Activated naive CD8-positive, alpha-beta T cell treated with anti-CD3 and anti-CD28 coated beads, Interleukin-2, amount 50 U/mL, for 24 hours (primary cell): ENCODE measurements around the gene KIFAP3.

Experiments
- ATAC-seq: fragments of 150-1000 bp; cut with Tn5 transposase; one replicate; pipeline ENCODE4 v1.10.0; 2021
- DNase-seq: peaks from one replicate; pipeline ENCODE4 v3.0.0; 2021
- H3K27ac Mint-ChIP-seq: one replicate; pipeline ENCODE4 v1.8.0; 2021; ENCODE audit warnings: mild to moderate bottlenecking, mixed read lengths
- H3K27me3 Mint-ChIP-seq: one replicate; pipeline ENCODE4 v1.8.0; 2021; ENCODE audit warnings: mixed read lengths
- H3K36me3 Mint-ChIP-seq: one replicate; pipeline ENCODE4 v1.8.0; 2021; ENCODE audit warnings: low read depth, mixed read lengths
- H3K4me1 Mint-ChIP-seq: one replicate; pipeline ENCODE4 v1.8.0; 2021; ENCODE audit warnings: mixed read lengths
- H3K4me3 Mint-ChIP-seq: one replicate; pipeline ENCODE4 v1.8.0; 2021; ENCODE audit warnings: mild to moderate bottlenecking, moderate library complexity, mixed read lengths
- H3K9me3 Mint-ChIP-seq: one replicate; pipeline ENCODE4 v1.8.0; 2021; ENCODE audit warnings: mixed read lengths

The KIFAP3 gene

GRCh38 chr1:169985757-169986156, 88.7 kb downstream of the KIFAP3 start:
- H3K9me3 Mint-ChIP-seq: no peaks in the 10 kb centered on the region
- no peaks in the 10 kb centered on the region for H3K27me3 Mint-ChIP-seq
- no peaks in the 10 kb centered on the region for H3K4me1 Mint-ChIP-seq

GRCh38 chr1:169974067-169974466, 100.4 kb downstream of the KIFAP3 start:
- Mint-ChIP-seq H3K4me3 (no peak overlapping the region), H3K9me3 (no peaks in the 10 kb centered on the region), H3K27ac (no peak overlapping the region), H3K4me1 (no peaks in the 10 kb centered on the region), H3K27me3 (no peaks in the 10 kb centered on the region), H3K36me3 (peaks cover 2% of the 10 kb centered on the region)
- ATAC-seq (no peak), DNase-seq (no peak)

More at GRCh38 chr1:169985757-169986156, 88.7 kb downstream of the KIFAP3 start:
- H3K36me3 Mint-ChIP-seq: peaks cover 16% of the 10 kb centered on the region
- no peak overlapping the region for H3K4me3 Mint-ChIP-seq
- no peak for DNase-seq
- H3K27ac Mint-ChIP-seq: no peak overlapping the region
- no peak for ATAC-seq

DNA sequence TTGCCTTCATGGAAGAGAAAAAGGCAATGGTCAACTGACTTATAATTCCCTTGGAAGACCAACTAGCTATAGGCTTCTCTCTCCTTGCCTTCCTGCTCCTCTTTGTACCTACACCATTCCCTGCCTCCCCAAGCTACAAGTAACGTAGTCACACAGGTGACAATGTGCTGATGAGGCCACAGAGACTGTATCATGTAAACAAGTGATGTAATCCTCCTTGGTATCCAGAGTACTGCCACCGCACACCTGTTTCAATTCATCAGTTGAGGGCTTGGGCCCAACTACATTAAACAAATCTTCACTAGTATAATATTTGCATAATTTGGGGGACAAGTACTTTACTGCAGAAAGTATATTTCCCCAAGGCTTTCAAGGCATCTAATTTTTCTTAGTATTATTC, 104.4 kb downstream of the KIFAP3 start:
- ATAC-seq: no peak
- Mint-ChIP-seq H3K9me3 (no peaks in the 10 kb centered on the region), H3K4me3 (no peak overlapping the region), H3K4me1 (no peaks in the 10 kb centered on the region), H3K27me3 (no peaks in the 10 kb centered on the region), H3K27ac (no peak overlapping the region), H3K36me3 (no peaks in the 10 kb centered on the region)
- DNase-seq: no peak

DNA sequence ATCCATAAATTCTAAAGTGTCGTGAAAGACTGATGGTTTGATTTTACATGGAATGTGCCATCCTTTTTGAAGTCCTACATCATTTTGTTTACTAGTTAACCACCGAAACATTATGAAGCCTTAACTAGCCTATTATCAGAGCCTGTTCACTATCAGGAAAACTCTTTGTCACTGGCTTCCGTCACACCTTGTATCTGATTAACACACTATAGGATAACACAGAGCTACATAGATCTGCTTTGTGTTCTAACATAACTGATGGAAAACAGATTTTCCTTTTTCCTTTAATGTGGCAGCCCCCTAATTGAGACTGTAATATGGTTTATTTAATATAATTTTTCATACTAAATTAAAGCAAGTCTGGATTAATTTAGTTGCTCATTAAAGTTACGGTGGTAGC, 106.3 kb downstream of the KIFAP3 start:
- Mint-ChIP-seq H3K4me1 (no peaks in the 10 kb centered on the region), H3K27ac (no peak overlapping the region), H3K4me3 (no peak overlapping the region), H3K36me3 (no peaks in the 10 kb centered on the region), H3K9me3 (no peaks in the 10 kb centered on the region), H3K27me3 (no peaks in the 10 kb centered on the region)
- DNase-seq: no peak
- no peak for ATAC-seq

- Mint-ChIP-seq H3K27me3 (no peaks in the 10 kb centered on the region), H3K4me3 (no peak overlapping the region), H3K36me3 (no peaks in the 10 kb centered on the region), H3K27ac (no peak overlapping the region), H3K9me3 (no peaks in the 10 kb centered on the region), H3K4me1 (no peaks in the 10 kb centered on the region)
- no peak for DNase-seq
- ATAC-seq: no peak
These were observed 110.3 kb downstream of the KIFAP3 start for GRCh38 chr1:169964206-169964605.

GRCh38 chr1:169959686-169960085, 114.8 kb downstream of the KIFAP3 start:
- H3K27me3 Mint-ChIP-seq: no peaks in the 10 kb centered on the region
- DNase-seq (no peak), ATAC-seq (no peak)
- H3K4me1 Mint-ChIP-seq: no peaks in the 10 kb centered on the region
- no peaks in the 10 kb centered on the region for H3K9me3 Mint-ChIP-seq
- no peak overlapping the region for H3K27ac Mint-ChIP-seq
- H3K36me3 Mint-ChIP-seq: no peaks in the 10 kb centered on the region
- no peak overlapping the region for H3K4me3 Mint-ChIP-seq

DNA sequence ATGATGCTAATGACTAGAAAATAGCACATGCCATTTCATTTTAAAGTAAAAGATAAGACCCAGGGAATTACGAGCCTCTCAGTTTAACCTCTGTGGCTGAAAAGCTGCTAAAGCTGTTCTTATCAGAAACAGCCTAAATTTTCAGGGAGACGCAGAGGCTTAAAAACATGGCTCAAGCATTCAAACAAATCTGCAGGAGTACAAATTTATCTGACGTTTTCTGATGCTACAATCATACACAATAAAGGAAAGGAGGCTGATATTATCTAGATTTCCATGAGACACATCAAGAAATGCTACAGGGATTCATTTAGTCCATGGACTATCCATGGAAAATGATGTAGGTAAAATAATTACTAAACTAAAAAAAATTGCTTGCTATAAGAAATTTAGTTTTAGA, 115.5 kb downstream of the KIFAP3 start:
- Mint-ChIP-seq H3K4me1 (no peaks in the 10 kb centered on the region), H3K27me3 (no peaks in the 10 kb centered on the region), H3K4me3 (no peak overlapping the region), H3K27ac (no peak overlapping the region), H3K36me3 (no peaks in the 10 kb centered on the region), H3K9me3 (no peaks in the 10 kb centered on the region)
- ATAC-seq (no peak), DNase-seq (no peak)

DNA sequence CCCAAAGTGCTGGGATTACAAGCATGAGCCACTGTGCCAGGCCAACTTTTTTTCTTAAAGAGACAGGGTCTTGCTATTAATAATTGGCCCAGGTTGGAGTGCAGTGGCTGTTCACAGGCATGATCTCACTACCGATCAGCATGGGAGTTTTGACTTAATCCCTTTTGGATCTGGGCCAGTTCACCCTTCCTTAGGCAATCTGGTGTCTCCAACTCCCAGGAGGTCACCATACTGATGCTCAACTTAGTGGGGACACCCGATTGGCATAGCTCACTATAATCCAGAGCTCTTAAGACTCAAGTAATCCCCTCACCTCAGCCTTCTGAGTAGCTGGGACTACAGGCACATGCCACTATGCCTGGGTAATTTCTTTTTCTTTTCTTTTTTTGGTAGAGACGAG, 116.6 kb downstream of the KIFAP3 start:
- H3K9me3 Mint-ChIP-seq: no peaks in the 10 kb centered on the region
- no peak overlapping the region for H3K27ac Mint-ChIP-seq
- ATAC-seq (no peak), DNase-seq (no peak)
- peaks cover 2% of the 10 kb centered on the region for H3K36me3 Mint-ChIP-seq
- H3K4me3 Mint-ChIP-seq: no peak overlapping the region
- H3K27me3 Mint-ChIP-seq: no peaks in the 10 kb centered on the region
- H3K4me1 Mint-ChIP-seq: no peaks in the 10 kb centered on the region

GRCh38 chr1:169951108-169951507, 123.4 kb downstream of the KIFAP3 start:
- Mint-ChIP-seq H3K4me1 (no peaks in the 10 kb centered on the region), H3K27ac (no peak overlapping the region), H3K36me3 (peaks cover 2% of the 10 kb centered on the region), H3K4me3 (no peak overlapping the region), H3K27me3 (no peaks in the 10 kb centered on the region), H3K9me3 (no peaks in the 10 kb centered on the region)
- ATAC-seq (no peak), DNase-seq (no peak)

GRCh38 chr1:169949139-169949538, 125.4 kb downstream of the KIFAP3 start:
- Mint-ChIP-seq H3K9me3 (no peaks in the 10 kb centered on the region), H3K27ac (no peak overlapping the region), H3K4me3 (no peak overlapping the region), H3K27me3 (no peaks in the 10 kb centered on the region), H3K4me1 (no peaks in the 10 kb centered on the region), H3K36me3 (peaks cover 2% of the 10 kb centered on the region)
- DNase-seq (no peak), ATAC-seq (no peak)

- H3K9me3 Mint-ChIP-seq: no peaks in the 10 kb centered on the region
- no peak overlapping the region for H3K27ac Mint-ChIP-seq
- ATAC-seq: no peak
- no peaks in the 10 kb centered on the region for H3K4me1 Mint-ChIP-seq
- H3K36me3 Mint-ChIP-seq: no peaks in the 10 kb centered on the region
- no peak for DNase-seq
- no peaks in the 10 kb centered on the region for H3K27me3 Mint-ChIP-seq
- no peak overlapping the region for H3K4me3 Mint-ChIP-seq
These were observed 128.3 kb downstream of the KIFAP3 start for GRCh38 chr1:169946206-169946605.

- H3K36me3 Mint-ChIP-seq: no peaks in the 10 kb centered on the region
- H3K9me3 Mint-ChIP-seq: no peaks in the 10 kb centered on the region
- no peak for DNase-seq
- peak; percentile 15 for ATAC-seq
- no peak overlapping the region for H3K4me3 Mint-ChIP-seq
- H3K27ac Mint-ChIP-seq: no peak overlapping the region
- no peaks in the 10 kb centered on the region for H3K4me1 Mint-ChIP-seq
- H3K27me3 Mint-ChIP-seq: no peaks in the 10 kb centered on the region
These were observed 129.3 kb downstream of the KIFAP3 start for GRCh38 chr1:169945181-169945580.

DNA sequence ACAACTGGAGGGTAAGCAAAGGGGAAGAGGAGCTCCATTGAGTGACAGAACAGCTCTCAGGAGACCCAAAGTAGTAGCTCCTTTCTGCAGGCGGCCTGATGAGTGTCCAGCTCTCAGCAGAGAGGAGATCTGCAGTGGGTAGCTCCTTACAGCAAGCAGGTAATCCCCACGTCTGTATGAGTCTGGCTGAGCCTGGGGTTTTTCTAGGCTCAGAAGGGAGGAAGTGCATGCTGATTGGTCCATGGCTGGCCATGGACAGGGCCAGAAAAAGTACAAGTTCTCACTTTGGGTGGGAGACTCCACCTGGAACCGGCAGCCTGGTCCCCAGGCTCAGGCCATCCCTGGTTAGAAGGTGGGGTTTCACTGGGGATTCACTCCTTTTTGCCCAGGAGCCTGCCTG, 129.9 kb downstream of the KIFAP3 start:
- DNase-seq (no peak), ATAC-seq (no peak)
- H3K4me3 Mint-ChIP-seq: no peak overlapping the region
- H3K4me1 Mint-ChIP-seq: no peaks in the 10 kb centered on the region
- no peaks in the 10 kb centered on the region for H3K9me3 Mint-ChIP-seq
- H3K27ac Mint-ChIP-seq: no peak overlapping the region
- H3K36me3 Mint-ChIP-seq: no peaks in the 10 kb centered on the region
- no peaks in the 10 kb centered on the region for H3K27me3 Mint-ChIP-seq

- no peak for DNase-seq
- Mint-ChIP-seq H3K27me3 (no peaks in the 10 kb centered on the region), H3K9me3 (no peaks in the 10 kb centered on the region), H3K27ac (no peak overlapping the region), H3K4me1 (no peaks in the 10 kb centered on the region), H3K4me3 (no peak overlapping the region), H3K36me3 (no peaks in the 10 kb centered on the region)
- ATAC-seq: no peak
These were observed 130.4 kb downstream of the KIFAP3 start for GRCh38 chr1:169943963-169944526.

GRCh38 chr1:169941982-169942830, 132.3 kb downstream of the KIFAP3 start:
- no peaks in the 10 kb centered on the region for H3K36me3 Mint-ChIP-seq

More at GRCh38 chr1:169941982-169942830, 132.3 kb downstream of the KIFAP3 start:
- no peak overlapping the region for H3K27ac Mint-ChIP-seq
- ATAC-seq (no peak), DNase-seq (no peak)
- no peaks in the 10 kb centered on the region for H3K27me3 Mint-ChIP-seq
- no peaks in the 10 kb centered on the region for H3K4me1 Mint-ChIP-seq
- no peaks in the 10 kb centered on the region for H3K9me3 Mint-ChIP-seq
- no peak overlapping the region for H3K4me3 Mint-ChIP-seq
